Measurements from ENCODE around the gene CHTF18. TPM values are rescaled to one million over a fixed set of nuclear protein-coding genes. Genes with fewer than 3 reads are reported as not detected.

Gene CHTF18
- total and polyA plus RNA-seq, 2 of the 4 experiments (the other 2 are of a cell fraction), result 3.2 to 21.4 TPM

DNA sequence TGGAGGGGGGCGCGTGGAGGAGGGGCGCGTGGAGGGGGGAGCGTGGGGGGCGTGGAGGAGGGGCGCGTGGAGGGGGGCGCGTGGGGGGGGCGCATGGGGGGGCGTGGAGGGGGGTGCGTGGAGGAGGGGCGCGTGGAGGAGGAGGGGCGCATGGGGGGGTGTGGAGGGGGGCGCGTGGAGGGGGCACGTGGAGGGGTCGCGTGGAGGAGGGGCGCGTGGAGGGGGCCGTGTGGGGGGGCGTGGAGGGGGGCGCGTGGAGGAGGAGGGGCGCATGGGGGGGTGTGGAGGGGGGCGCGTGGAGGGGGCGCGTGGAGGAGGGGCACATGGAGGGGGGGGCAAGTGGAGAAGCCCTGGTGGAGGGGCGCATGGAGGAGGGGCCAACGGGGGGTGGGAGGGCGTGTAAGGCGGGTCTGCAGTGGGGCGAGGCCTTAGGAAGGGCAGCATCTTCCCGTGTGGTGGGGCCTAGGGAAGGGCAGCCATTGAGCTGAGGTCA, 20.6 kb upstream of the CHTF18 start:
- in situ Hi-C loops (cut with MboI; ENCODE audit: low sequenced_read_pairs), result no loop called here
- H2AK5ac ChIP-seq (ENCODE audit: low read depth, low read length), result no peak overlapping the region
- POLR2A ChIA-PET (ENCODE audit: unreplicated experiment), result no interaction called here

More for the DNA sequence above, 20.6 kb upstream of the CHTF18 start:
- H4K5ac ChIP-seq (ENCODE audit: low read depth, low read length), result no peak overlapping the region
- TF ChIP-seq RAD21 (IDR thresholded peaks at IDR 0.05; ENCODE audit: low read length), result no peak
- no peak for TF ChIP-seq SMC3 (IDR thresholded peaks at IDR 0.05; ENCODE audit: low read depth, low read length)
- no peak for TF ChIP-seq USF2 (IDR thresholded peaks at IDR 0.05; ENCODE audit: low read depth, low read length)
- TF ChIP-seq NFE2L2 (IDR thresholded peaks at IDR 0.05; ENCODE audit: low read depth, low read length), result no peak
- TF ChIP-seq MAZ (IDR thresholded peaks at IDR 0.05; ENCODE audit: borderline replicate concordance, low read depth, low read length), result no peak
- TF ChIP-seq MAFK (IDR thresholded peaks at IDR 0.05; ENCODE audit: low read depth, low read length), result no peak
- no peak for TF ChIP-seq ELK1 (IDR thresholded peaks at IDR 0.05; ENCODE audit: borderline replicate concordance, low read depth, low read length)
- no peak for TF ChIP-seq BHLHE40 (IDR thresholded peaks at IDR 0.05; ENCODE audit: low read depth, low read length)
- no peak for TF ChIP-seq CHD1 (IDR thresholded peaks at IDR 0.05; ENCODE audit: low read depth, low read length)
- no peak for TF ChIP-seq FOS (IDR thresholded peaks at IDR 0.05; ENCODE audit: low read depth, low read length)
- no peak for TF ChIP-seq RFX5 (IDR thresholded peaks at IDR 0.05; ENCODE audit: low read depth, low read length)
- no peak for TF ChIP-seq RCOR1 (IDR thresholded peaks at IDR 0.05; ENCODE audit: insufficient replicate concordance, low read length)
- no peak for TF ChIP-seq MXI1 (IDR thresholded peaks at IDR 0.05; ENCODE audit: borderline replicate concordance, low read depth, low read length)
- no peak for TF ChIP-seq POLR2A (IDR thresholded peaks at IDR 0.05; ENCODE audit: low read depth, low read length)
- no peak for TF ChIP-seq CEBPB (IDR thresholded peaks at IDR 0.05; ENCODE audit: low read depth, low read length)
- no peak for TF ChIP-seq CTCF (conservative IDR thresholded peaks at IDR 0.05; ENCODE audit: low read depth, low read length)
- H2BK120ac ChIP-seq (ENCODE audit: low read depth, low read length), result no peak overlapping the region
- BruUV-seq (replicated peaks), result no TSS peak
- H3K4me2 ChIP-seq (ENCODE audit: low read depth, low read length), result no peak overlapping the region
- H2BK20ac ChIP-seq (ENCODE audit: low read depth, low read length), result no peak overlapping the region
- no peak overlapping the region for H3K4me3 ChIP-seq (ENCODE audit: insufficient read depth, low read depth, low read length)
- no peak overlapping the region for H3K27ac ChIP-seq (ENCODE audit: insufficient read depth, low read length)
- no peaks in the 10 kb centered on the region for H3K36me3 ChIP-seq (ENCODE audit: control insufficient read depth, insufficient read depth, low read length)
- DNase-seq (no peak), ATAC-seq (ENCODE audit: low read depth) (no peak)
- no peak overlapping the region for H2BK15ac ChIP-seq (ENCODE audit: low read depth, low read length)
- CTCF ChIA-PET, result no interaction called here
- H2AK9ac ChIP-seq (replicated peaks; ENCODE audit: low read depth, low read length, poor library complexity), result no peak overlapping the region
- no peaks in the 10 kb centered on the region for H3K9me3 ChIP-seq (ENCODE audit: control insufficient read depth, insufficient read depth, low read length)
- H3K56ac ChIP-seq (ENCODE audit: extremely low read depth, insufficient read depth, low read length), result no peak overlapping the region
- H3K23ac ChIP-seq (ENCODE audit: low read depth, low read length), result no peak overlapping the region
- no peak overlapping the region for H2BK5ac ChIP-seq (ENCODE audit: low read depth, low read length, poor library complexity, severe bottlenecking)
- no peak overlapping the region for H3K18ac ChIP-seq (ENCODE audit: low read depth, low read length)
- H3K14ac ChIP-seq (replicated peaks; ENCODE audit: low read depth, low read length), result no peak overlapping the region
- dilution Hi-C loops (cut with HindIII; ENCODE audit: low sequenced_read_pairs, unreplicated experiment), result no loop called here
- no peak overlapping the region for H4K91ac ChIP-seq (ENCODE audit: insufficient read depth, low read depth, low read length)
- 67% methylated on average over 4 of the region's 38 CpGs; no CpG with 5 or more reads in 1 of the 2 experiments for WGBS, 2 experiments (ENCODE audit: extremely low coverage in 2 of 2, insufficient read length in 1 of 2)
- no peak overlapping the region for H4K8ac ChIP-seq (ENCODE audit: low read depth in 2 of 2, low read length in 2 of 2)
- no peak overlapping the region for H2AFZ ChIP-seq (replicated peaks; ENCODE audit: low read length, poor library complexity)
- intact Hi-C loops (cut with micrococcal nuclease), result no loop called here
- no peaks in the 10 kb centered on the region for H3K9me1 ChIP-seq (ENCODE audit: insufficient read depth, low read length)
- H3K27me3 ChIP-seq (ENCODE audit: control insufficient read depth, insufficient read depth, low read length), result no peaks in the 10 kb centered on the region
- H3K79me1 ChIP-seq (ENCODE audit: low read depth in 1 of 2, low read length in 2 of 2), result no peaks in the 10 kb centered on the region
- no peak overlapping the region for H3K9ac ChIP-seq (ENCODE audit: low read depth, low read length)
- H3K4me1 ChIP-seq (ENCODE audit: control insufficient read depth, insufficient read depth, low read length), result no peaks in the 10 kb centered on the region
- no peaks in the 10 kb centered on the region for H4K20me1 ChIP-seq (ENCODE audit: insufficient read depth, low read length)
- H3K4ac ChIP-seq (ENCODE audit: low read depth, low read length), result no peak overlapping the region
